Left lung (tissue), 10 donors: ENCODE data around the gene TAF1D. TPM values are rescaled to one million over a fixed set of nuclear protein-coding genes. Genes with fewer than 3 reads are reported as not detected.
A peak's percentile ranks its signal among the peaks of the same experiment; 100 is the strongest.

ENCODE experiments used
- ATAC-seq: fragments of 200-7000 bp; cut with Tn5 transposase; one replicate; pipeline ENCODE4 v1.9.1; 2020; ENCODE audit warnings: moderate library complexity
- DNase-seq, 4 donors: peaks; one replicate each; pipeline ENCODE4 v3.0.0-alpha.2; 2013 to 2020
- H3K27ac ChIP-seq, 2 donors: fragments of 200-600 bp; sonication (generic) in 1 of 2; one replicate each; pipeline versions ENCODE4 v1.5.0 to v1.8.0; 2020 to 2021
- H3K27me3 ChIP-seq, 2 donors: fragments of 200-600 bp; sonication (generic) in 1 of 2; one replicate each; pipeline versions ENCODE4 v1.5.0 to v1.8.0; 2020 to 2021
- H3K36me3 ChIP-seq, 2 donors: fragments of 200-600 bp; sonication (generic) in 1 of 2; one replicate each; pipeline versions ENCODE4 v1.5.0 to v1.8.0; 2020 to 2021
- H3K4me1 ChIP-seq, 2 donors: fragments of 200-600 bp; one replicate each; pipeline ENCODE4 v1.8.0; 2021
- H3K4me3 ChIP-seq, 2 donors: fragments of 200-600 bp; sonication (generic) in 1 of 2; one replicate each; pipeline versions ENCODE4 v1.5.0 to v1.8.0; 2020 to 2021; ENCODE audit warnings: mild to moderate bottlenecking in 1 of 2
- H3K9me3 ChIP-seq, 2 donors: fragments of 200-600 bp; sonication (generic) in 1 of 2; one replicate each; pipeline versions ENCODE4 v1.5.0 to v1.8.0; 2020 to 2021
- intact Hi-C, 2 donors: fragments of 100-400 bp; cut with DNase I; formaldehyde crosslinking; loops; one replicate each; pipeline versions ENCODE4 v1.11.2 to v1.14.2; 2022
- polyA plus RNA-seq, 6 donors: library from polyadenylated mRNA; unstranded; fragments of 120-200 nt; gene quantifications; one replicate each; pipeline ENCODE4 v1.2.1, GENCODE V29; 2013; ENCODE audit not compliant: insufficient read length in 6 of 6
- total RNA-seq, 2 donors: library from RNA; stranded (reverse); fragmentation: NEBNext Ultra II Directional; extraction: Animal tissue kit (Norgen Biotek cat#: 25700); gene quantifications; one replicate each; pipeline ENCODE4 v1.2.1, GENCODE V29; 2021
- TF ChIP-seq, protein P1 (sequence below), 2 donors: fragments of 200-600 bp; sonication (generic) in 1 of 2; IDR thresholded peaks; one replicate each; pipeline versions ENCODE4 v1.5.0 to v1.8.0; 2021; ENCODE audit warnings: antibody characterized with exemption in 2 of 2
- donor health status: DM: no; HTN: yes; CAD: no.
- donor health status: DM: no; HTN: no; CAD: no.

The TAF1D gene
- total and polyA plus RNA-seq, 8 donors, result 78.9 to 242 (median 175) TPM

- Histone ChIP-seq H3K4me3 (no peak overlapping the region), H3K36me3 (peaks cover 0 to 93% of the 10 kb centered on the region in 2 donors), H3K27me3 (no peaks in the 10 kb centered on the region), H3K4me1 (no peaks in the 10 kb centered on the region), H3K9me3 (no peaks in the 10 kb centered on the region), H3K27ac (no peak overlapping the region)
- no peak for ATAC-seq
- no peak for DNase-seq
- TF ChIP-seq, protein P1, sequence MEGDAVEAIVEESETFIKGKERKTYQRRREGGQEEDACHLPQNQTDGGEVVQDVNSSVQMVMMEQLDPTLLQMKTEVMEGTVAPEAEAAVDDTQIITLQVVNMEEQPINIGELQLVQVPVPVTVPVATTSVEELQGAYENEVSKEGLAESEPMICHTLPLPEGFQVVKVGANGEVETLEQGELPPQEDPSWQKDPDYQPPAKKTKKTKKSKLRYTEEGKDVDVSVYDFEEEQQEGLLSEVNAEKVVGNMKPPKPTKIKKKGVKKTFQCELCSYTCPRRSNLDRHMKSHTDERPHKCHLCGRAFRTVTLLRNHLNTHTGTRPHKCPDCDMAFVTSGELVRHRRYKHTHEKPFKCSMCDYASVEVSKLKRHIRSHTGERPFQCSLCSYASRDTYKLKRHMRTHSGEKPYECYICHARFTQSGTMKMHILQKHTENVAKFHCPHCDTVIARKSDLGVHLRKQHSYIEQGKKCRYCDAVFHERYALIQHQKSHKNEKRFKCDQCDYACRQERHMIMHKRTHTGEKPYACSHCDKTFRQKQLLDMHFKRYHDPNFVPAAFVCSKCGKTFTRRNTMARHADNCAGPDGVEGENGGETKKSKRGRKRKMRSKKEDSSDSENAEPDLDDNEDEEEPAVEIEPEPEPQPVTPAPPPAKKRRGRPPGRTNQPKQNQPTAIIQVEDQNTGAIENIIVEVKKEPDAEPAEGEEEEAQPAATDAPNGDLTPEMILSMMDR (IDR thresholded peaks at IDR 0.05), result no peak
- intact Hi-C loops, result no loop called here
Measured at GRCh38 chr11:93727985-93728791, 13.1 kb downstream of the TAF1D start.

- no peak for ATAC-seq
- Histone ChIP-seq H3K27me3 (no peaks in the 10 kb centered on the region), H3K4me3 (no peak overlapping the region), H3K9me3 (no peaks in the 10 kb centered on the region), H3K4me1 (no peaks in the 10 kb centered on the region), H3K27ac (no peak overlapping the region), H3K36me3 (peaks cover 0 to 67% of the 10 kb centered on the region in 2 donors)
- TF ChIP-seq, protein P1 (IDR thresholded peaks at IDR 0.05), result no peak
- intact Hi-C loops, result no loop called here
- DNase-seq, result no peak
Measured at GRCh38 chr11:93724089-93724488, 17.2 kb downstream of the TAF1D start.

- no peaks in the 10 kb centered on the region for H3K27me3 ChIP-seq
- no peak overlapping the region for H3K4me3 ChIP-seq
- TF ChIP-seq, protein P1 (IDR thresholded peaks at IDR 0.05), result no peak
- intact Hi-C loops, result no loop called here
- ATAC-seq, result no peak
- no peaks in the 10 kb centered on the region for H3K9me3 ChIP-seq
- no peak for DNase-seq
- H3K36me3 ChIP-seq, result peaks cover 0 to 48% of the 10 kb centered on the region in 2 donors
- H3K4me1 ChIP-seq, result peaks cover 0 to 9% of the 10 kb centered on the region in 2 donors
- no peak overlapping the region for H3K27ac ChIP-seq
Measured at GRCh38 chr11:93720522-93720921, 20.8 kb downstream of the TAF1D start.

GRCh38 chr11:93719310-93719709, 22.0 kb downstream of the TAF1D start:
- H3K36me3 ChIP-seq, result peaks cover 0 to 49% of the 10 kb centered on the region in 2 donors
- intact Hi-C loops, result no loop called here
- ATAC-seq (no peak), DNase-seq (no peak)
- no peaks in the 10 kb centered on the region for H3K9me3 ChIP-seq
- peaks cover 0 to 9% of the 10 kb centered on the region in 2 donors for H3K4me1 ChIP-seq
- TF ChIP-seq, protein P1 (IDR thresholded peaks at IDR 0.05), result no peak
- no peaks in the 10 kb centered on the region for H3K27me3 ChIP-seq
- no peak overlapping the region for H3K4me3 ChIP-seq
- H3K27ac ChIP-seq, result no peak overlapping the region

- DNase-seq (no peak), ATAC-seq (no peak)
- peaks cover 0 to 9% of the 10 kb centered on the region in 2 donors for H3K4me1 ChIP-seq
- intact Hi-C loops, result no loop called here
- H3K4me3 ChIP-seq, result no peak overlapping the region
- no peaks in the 10 kb centered on the region for H3K27me3 ChIP-seq
- H3K36me3 ChIP-seq, result peaks cover 0 to 43% of the 10 kb centered on the region in 2 donors
- H3K9me3 ChIP-seq, result no peaks in the 10 kb centered on the region
- H3K27ac ChIP-seq, result peak overlapping the region in 1 of 2 donors; percentile 66
- TF ChIP-seq, protein P1 (IDR thresholded peaks at IDR 0.05), result no peak
Measured at GRCh38 chr11:93718057-93718563, 23.2 kb downstream of the TAF1D start.
